SK-N-DZ (cell line): Measurements from ENCODE around the gene ATL3.
"Not testable (repeated sequence)": the region's sequence is repeated elsewhere in the genome, so short reads cannot be mapped to it uniquely, and the experiment has no call there.

Source experiments
- DNase-seq: peaks from one replicate; pipeline ENCODE4 v3.0.0-alpha.2; 2015; ENCODE audit warnings: low spot score

The ATL3 gene

DNA sequence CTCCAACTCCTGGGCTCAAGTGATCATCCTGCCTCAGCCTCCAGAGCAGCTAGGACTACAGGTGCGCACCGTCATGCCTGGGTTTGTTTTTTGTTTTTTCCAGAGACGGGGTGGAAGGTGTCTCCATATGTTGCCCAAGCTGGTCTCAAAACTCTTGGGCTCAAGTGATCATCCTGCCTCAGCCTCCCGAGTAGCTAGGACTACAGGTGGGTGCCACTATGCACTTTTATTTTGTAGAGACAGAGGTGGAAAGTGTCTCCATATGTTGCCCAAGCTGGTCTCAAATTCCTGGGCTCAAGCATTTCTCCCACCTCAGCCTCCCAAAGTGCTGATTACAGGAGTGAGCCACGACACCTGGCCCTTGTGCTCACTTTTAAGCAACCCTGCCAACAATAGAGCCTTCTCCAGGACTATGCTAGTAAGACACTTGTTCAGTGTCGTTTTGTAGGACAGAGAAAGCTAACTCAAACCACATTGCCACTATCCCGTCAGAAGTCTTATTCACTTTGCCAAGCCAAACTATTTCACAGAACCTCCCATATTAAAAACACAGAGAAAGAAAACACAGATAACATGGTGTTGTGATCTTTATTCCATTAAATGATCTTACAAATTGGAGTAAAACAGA is 47.5 kb downstream of the ATL3 start:
- DNase-seq, result no peak

DNA sequence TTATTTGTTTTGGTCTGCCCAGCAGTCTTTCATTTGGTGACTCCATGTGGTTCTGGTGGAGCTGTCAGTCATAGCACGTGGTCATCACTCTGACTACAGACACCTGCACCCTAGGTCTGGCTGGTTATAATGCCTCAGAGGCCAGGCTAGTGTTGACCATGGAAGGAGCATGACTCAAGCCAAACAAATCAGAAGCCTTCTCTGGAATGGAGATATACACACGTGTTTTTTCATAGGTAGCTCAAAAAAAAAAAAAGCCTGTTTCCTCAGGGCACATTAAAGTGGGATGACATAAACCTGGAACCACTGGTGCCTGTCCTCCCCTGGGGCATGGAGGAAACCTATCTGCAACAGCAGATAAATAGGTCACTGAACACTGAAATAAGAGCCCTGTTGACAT is 48.9 kb downstream of the ATL3 start:
- no peak for DNase-seq

DNA sequence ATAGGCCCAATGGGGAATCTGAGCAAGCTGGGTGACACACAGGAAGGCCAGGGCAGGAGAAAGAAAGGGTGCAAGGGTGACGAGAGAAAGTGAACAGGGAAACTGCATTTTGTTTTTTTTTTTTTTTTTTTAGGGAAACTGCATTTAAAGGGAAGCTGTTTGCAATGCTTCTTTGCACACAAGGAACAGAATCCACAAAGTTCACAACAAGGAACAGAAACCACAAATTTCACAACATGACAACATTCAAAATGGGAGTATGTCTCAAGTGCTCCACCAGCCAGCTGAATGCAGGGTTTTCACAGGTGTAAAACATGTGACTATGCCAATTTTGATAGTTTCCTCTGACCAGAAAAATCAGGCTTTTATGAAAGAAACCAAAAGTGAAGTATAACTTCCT is 50.1 kb downstream of the ATL3 start:
- no peak for DNase-seq

DNA sequence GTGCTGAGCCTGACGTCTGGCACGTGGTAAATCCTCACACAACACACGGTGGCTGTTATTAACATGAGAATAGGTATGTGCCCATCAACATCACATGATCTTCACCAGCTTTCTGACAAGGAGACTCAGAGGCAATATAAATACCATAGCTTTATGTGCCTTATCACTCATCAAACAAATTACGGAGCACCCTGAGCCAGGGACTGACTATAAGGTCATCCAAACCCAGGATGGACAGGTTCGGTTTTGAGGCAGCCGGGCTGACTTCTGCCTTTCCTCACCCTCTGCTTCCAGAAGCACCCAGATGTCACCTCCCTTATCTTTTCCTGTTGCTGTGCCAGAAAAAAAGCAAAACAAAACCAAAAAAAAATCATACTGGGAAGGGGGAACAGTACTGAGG is 51.2 kb downstream of the ATL3 start:
- no peak for DNase-seq

DNA sequence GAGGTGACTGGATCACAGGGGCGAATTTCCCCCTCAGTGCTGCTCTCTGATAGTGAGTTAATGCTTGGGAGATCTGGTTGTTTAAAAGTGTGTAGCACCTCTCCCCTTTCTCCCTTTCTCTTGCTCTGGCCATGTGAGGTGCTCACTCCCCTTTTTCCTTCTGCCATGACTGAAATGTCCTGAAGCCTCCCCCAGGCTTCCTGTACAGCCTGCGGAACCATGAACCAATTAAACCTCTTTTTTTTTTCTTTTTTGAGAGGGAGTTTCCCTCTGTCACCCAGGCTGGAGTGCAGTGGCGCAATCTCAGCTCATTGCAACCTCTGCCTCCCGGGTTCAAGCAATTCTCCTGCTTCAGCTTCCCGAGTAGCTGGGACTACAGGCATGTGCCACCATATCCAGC is 53.5 kb downstream of the ATL3 start:
- not testable (repeated sequence) for DNase-seq

DNA sequence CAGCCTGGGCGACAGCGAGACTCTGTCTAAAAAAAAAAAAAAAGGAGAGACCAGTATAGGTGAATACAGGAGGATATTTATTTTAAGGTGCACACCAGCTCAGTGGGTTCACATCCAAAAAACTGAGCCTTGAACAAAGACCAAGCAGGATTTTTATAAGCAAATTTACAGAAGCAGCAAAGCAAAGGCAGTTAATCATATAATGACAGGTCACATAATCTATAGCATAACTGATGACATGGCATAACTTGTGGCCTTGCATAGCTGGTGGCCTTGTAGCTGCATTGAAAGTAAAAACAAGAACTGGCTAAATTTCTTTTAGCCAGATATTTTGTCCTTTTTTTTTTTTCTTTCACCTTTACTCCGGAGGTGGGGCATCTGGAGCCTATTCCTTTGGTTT is 54.2 kb downstream of the ATL3 start:
- no peak for DNase-seq

DNA sequence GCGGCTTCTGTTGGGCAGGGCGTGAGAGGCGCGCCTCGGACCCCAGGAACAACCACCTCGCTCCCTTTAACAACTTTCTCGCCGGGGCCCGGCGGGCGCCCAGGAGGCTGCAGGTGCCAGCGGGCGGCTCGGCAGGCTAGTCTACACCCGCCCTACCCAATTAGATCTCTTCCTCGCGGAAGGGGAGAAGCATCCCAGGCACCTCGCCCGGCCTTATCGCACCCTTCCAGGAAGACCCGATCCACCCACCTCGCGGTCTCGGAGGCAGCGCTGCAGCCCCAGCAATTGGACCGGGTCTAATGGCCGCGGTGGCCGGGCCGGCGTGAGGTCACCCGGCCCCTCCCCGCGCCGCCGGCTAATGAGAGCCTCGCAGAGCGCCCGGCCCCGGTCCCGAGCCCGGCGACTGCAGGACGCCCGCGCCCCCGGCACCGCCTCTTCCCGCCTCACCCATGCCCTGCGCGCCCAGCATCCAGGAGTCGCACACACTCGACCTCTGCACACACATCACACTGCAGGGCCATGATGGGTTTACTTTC is 57.0 kb downstream of the ATL3 start, which contains the start of gene PLAAT3:
TSS of gene PLAAT3 (minus strand) at position 298 of the 536 bp plus-strand sequence. CDS start 419 bp downstream, outside the sequence.
- DNase-seq, result no peak

DNA sequence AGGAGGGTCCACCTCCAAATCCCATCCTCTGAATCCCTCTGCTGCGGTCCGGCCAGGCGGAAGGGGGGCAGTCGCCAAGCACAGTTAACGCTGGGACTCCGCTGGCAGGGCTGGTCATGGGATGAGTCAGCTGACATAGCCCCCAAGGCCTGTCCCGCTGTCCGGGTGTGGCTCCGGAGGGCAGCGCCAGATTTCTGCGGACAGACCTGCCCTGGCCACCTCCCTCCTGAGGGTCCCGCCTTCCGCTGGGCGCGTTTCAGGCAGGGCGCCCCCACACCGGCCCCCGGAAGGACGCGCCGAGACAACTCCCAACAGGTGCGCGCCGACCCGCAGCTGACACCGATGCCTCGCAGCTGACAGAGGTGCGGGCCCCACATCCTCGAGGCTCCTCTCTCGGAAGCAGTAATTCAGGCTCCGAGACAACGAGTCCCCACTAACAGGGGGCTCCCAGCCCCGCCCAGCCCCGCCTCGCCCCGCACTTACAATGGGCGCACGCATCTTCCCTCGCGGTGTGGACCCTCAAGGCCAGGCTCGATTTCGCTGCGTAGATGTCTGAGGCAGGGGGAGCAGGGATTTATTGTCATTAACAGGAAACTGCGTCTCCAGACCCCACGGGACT is 57.5 kb downstream of the ATL3 start:
- DNase-seq, result no peak

DNA sequence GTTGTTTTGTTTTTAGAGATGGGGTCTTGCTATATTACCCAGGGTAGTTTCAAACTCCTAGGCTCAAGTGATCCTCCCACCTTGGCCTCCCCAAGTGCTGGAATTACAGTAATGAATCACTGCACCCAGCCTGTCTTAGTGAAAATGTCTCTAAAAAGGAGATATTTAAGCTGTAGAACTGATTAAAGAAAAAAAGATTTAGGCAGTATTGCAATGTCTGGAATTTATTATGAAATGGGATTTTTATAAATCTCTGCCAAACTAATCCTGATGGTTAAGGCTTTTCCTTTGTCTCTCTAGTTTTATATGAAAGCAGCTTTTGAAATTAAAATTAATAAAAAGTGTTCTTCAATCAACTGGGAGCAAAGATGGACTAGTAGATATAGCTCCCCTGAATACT is 59.0 kb downstream of the ATL3 start:
- DNase-seq, result no peak

DNA sequence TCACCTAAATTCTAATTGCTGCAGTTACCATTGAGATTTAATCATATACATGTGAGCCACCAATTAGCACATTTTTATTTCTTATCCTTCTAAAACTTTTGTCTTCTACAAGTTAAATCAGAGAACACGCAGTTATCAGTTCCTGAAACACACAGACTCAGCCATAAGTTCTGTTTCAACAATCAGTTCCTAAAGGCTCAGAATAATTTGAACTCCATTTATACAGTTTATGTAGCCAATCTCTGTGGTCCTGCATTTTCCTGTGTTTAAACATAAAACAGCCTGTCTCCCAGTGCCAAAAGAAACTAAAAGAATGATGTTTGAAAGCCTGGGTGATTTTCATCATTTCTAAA is 59.8 kb downstream of the ATL3 start:
- no peak for DNase-seq

DNA sequence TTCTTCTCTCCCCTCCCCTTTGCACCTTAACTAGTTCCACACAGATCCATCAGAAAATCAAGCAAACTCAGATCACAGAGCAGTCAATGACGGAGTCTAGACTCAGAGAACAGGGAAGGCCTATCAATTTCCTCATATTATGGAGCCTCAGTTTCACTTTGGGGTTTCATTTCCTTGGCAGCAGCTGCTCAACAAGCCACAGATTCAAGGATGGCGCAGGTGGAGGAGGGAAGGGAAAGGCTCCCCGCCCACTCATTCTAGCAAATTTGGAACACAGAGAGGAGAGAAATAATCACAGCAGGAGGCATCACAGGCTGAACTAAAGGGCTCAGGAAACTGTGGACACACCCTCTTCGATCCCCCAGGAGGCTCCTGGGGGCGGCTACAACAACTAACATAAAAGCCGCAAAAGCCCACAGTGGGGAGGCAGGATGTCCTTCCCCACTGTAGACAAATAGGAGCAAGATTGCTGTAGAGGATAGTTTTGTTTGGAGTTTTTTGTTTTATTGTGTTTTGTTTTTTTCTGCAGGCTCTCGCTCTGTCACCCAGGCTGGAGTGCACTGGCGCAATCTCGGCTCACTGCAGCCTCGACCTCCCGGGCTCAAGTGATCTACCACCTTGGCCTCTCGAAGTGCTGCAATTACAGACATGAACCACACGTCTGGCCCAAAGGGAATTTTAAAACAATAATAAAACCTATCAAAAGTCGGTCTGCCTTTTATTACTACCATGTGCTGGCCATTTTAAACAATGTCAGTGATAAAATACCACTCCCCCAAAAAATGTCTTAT is 60.4 kb downstream of the ATL3 start:
- DNase-seq, result no peak

DNA sequence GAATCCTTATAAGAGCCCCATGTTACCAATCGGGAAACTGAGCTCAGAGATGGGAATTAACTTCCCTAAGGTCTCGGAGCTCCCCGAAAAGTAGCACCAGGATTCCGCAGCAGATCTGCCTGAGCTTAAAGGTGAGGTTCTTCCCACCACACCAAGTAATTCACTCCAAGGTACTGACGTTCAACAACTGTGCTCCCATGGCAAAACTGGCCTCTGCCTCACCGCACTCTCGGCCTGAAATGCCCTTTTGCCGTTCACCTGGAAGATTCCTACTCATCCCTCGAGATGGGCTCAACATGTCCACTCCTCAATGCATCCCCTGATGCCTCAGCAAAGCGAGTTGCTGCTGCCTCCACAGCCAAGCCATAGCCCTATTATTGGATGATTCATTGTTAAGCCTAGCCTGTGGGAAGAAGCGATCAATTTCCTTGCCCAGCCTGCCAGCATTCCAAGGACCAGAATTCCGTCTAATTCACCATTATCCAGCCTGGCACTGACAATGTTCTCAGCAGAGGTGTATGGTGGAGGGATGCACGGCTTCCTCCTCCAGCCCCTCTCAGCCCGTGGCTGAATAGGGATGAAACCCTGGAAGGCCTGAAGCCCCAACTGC is 61.1 kb downstream of the ATL3 start:
- DNase-seq, result no peak

DNA sequence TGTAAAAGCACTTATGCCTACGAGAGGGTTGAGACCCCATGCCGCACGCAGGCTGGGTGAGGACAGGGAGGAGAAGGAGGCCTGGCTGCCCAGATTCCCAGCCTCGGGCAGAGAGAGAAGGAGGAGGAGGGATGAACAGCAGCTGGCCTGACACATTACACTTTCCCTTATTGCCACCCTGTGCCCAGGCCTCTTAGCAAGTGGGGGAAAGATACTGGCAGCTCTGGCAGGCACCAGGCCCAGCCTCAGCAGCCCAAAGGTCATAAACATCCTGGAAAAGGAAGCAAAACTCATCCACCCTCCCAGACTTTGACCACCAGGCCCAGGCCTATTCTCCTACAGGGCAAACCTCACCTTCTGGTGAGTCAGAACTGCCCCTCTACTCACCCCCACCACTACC is 61.6 kb downstream of the ATL3 start:
- DNase-seq, result no peak

DNA sequence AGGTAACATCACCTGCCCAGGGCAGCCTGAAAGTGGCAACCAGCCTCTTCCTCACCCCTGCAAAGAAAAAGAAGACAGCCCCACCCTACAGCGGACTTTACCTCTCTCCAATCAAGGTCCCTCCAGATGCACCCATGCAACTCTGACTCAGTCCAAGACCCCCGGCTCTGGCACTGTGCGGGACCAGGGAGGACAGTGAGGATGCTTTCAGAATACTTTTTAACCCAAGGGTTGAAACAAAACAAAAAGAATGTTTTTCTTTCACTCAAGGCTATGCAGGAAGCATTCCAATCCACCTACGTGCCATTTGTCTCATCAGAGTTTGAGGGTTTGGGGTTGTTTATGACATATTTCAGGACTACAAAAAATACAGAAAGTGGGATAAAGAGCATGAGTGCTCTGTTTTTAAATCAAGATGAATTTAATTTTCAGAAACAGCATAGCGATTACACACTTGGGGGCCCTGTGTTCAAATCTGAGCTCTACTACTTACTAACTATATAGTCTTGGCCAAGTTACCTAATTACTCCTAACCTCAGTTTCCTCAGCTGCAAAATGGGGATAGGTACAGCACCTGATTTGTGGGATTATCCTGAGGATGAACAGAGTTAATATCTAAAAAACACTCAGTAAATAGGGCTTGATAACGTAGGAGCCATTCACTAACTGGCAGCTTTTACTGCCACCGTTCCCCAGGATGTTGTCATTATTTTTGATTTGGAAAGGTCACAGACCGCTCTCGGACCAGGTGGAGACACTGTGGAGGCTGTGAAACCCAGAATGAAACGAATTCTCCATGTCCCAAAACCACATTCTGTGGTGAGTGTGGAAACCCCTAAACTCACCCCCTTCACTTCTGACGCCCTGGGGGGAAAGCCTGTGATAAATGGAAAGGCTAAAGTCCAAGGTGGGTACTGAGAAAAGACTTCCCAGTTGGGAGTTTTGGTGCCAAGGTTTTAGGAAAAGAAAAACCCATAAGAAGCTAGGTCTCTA is 62.5 kb downstream of the ATL3 start:
- no peak for DNase-seq

DNA sequence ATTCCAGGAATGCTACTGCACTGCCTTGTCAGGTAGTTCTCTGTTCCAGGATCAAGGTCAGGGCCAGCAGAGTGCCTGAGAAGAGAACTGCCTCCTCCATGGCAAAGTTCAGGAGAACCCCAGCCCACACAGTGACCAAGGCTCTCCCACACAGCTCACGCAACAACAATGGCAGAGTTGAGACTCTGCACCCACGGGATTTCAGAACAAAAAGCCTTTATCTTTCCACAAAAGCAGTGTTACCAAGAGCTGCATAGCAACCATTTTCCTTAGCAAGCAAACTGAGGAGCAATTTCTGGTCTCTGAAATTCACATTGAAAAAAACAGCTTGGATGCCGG is 68.0 kb downstream of the ATL3 start:
- no peak for DNase-seq

DNA sequence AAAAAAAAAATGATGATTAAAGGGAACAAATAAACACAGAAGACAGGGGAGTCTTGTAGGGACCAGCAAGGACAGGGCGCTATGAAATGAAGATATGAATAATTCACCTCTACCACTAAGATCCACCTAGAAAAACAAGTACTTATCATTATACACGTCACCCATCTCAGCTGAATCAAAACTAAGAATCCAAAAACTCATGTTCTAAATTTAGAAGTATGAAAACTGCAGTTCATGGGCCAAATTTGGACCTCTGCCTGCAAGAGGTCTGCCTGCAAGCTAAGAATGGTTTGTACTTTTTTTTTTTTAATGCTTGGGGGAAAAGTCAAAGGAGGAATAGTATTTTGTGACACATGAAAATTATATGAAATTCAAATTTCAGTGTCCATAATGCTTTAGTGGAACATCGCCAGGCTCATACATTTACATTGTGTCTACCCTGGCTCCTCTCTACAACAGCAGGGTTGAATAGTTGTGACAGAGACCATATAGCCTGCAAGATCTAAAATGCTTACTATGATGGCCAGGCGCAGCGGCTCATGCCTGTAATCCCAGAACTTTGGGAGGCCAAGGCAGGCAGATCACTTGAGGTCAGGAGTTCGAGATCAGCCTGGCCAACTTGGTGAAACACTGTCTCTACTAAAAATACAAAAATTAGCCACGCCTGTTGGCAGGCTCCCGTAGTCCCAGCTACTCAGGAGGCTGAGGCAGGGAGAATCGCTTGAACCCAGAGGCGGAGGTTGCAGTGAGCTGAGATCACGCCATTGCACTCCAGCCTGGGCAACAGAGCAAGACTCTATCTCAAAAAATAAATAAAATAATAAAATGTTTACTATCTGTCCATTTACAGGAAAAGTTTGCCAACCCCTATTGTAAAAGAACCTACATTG is 68.6 kb downstream of the ATL3 start:
- DNase-seq, result not testable (repeated sequence)

DNA sequence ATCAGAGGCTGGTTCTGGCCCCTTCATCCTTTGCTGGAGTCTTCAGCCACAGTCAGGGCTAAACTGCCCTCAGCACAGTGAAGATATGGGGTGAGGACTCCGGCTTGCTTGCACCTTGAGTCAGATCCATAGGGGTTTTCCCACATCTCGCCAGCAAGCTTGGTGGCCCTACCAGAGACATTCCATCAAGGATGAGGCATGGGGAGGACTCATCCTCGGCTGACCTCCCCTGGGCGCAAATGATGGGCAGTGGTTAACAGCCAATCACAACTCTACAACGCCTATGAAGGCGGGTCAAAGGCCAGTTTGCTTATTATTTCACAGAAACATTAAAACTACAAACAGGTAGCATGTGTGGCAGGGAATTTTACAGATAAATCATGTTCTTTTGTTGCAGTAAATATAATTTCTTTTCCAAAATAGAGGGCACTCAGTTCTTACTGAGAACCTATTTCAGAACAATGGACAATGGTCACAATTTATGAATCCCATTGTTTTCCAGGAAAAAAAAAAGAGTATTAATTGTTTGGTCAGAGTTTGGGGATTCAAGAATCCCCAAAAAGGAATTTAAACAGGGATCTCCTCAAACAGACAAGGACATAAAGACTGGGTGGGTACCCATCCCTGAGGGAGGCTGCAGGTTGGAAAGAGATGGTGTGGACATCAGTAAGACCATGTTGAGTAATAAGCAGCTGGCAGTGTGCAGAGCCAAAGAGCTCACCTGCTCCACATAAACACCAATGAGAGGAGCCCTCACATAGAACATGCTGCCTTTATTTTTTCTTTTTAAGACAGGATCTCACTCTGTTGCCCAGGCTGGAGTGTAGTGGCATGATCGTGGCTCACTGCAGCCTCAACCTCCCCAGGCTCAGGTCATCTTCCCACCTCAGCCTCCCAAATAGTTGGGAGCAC is 71.7 kb downstream of the ATL3 start:
- no peak for DNase-seq

DNA sequence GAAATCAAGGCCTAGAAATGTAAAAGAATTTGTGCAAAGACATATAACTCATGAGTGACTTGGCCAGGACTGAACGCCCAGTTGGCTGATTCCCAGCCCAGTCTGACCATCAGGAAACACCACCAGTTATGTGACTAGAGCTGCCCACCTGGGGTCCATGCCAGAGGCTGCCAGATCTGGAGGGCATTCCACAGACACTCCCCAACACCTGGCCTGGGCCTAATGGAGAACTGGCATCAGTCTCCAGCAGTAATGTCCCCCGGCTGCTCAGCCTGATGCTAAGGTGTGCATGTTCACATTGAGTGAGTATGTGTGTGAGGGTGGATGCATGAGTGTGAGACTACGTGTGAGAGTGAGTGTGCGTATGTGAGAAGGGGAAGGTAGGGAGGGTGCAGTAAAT is 72.6 kb downstream of the ATL3 start:
- DNase-seq, result no peak

DNA sequence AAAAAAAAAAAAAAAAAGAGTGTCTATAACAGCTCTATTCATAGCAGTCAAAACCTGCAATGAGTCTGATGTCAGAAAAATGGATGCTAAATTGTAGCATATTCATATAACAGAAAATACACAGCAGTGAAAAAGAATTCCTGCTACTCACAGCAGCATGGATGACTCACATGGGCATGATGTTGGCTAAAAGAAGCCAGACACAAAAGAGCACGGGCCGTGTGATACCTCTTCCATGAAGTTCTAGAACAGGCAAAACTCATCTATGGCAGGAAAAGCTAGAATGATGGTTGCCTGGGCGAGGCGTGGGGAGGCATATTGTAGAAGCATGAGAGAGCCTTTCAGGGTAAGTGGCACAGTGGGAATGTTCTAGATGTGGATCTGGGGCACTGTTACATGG is 75.9 kb downstream of the ATL3 start:
- no peak for DNase-seq
